ENCODE measurements around the gene ETV3. TPM values are rescaled to one million over a fixed set of nuclear protein-coding genes. Genes with fewer than 3 reads are reported as not detected.

Gene ETV3
- total and polyA plus RNA-seq, 2 donors (not counting 1 experiment from before 2014, with no cell fraction given): 9.9 to 11.4 TPM

DNA sequence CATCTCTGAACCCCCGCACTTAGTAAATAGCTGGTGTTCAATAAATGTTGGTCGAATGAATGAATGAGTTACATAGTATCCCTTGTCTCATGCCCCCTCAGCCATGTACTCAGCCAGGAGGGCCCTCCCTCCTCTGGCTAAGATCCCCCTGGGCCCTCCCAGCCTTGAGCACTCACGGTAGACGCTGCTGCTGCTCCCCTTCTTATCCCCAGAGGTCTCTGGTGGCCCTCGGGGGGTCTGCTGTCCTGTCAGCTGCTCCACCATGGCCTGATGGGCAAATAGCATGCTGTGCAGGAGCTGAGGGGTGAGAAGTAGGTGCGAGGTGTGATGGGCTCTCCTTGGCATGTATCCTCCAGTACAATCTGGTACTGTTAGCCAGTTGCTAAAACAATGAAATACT, 40.5 kb downstream of the ETV3 start:
- Histone ChIP-seq H3K4me3 (replicated peaks in 1 of 4; ENCODE audit: control extremely low read depth in 1 of 4, insufficient read depth in 1 of 4, low read depth in 3 of 4, low read length in 4 of 4) (no peak overlapping the region), H2AFZ (ENCODE audit: low read length) (no peak overlapping the region), H3K27me3 (ENCODE audit: control insufficient read depth, insufficient read depth, low read length) (no peaks in the 10 kb centered on the region), H3K4me1 (ENCODE audit: control insufficient read depth, extremely low read depth, insufficient read depth, low read length) (no peaks in the 10 kb centered on the region), H3K27ac (ENCODE audit: insufficient read depth, low read length) (no peak overlapping the region), H3K9me3 (ENCODE audit: control insufficient read depth, insufficient read depth, low read depth, low read length) (no peaks in the 10 kb centered on the region), H3K36me3 (ENCODE audit: control insufficient read depth, insufficient read depth, low read length) (no peaks in the 10 kb centered on the region), H3K79me2 (ENCODE audit: control insufficient read depth, insufficient read depth, low read length) (no peaks in the 10 kb centered on the region), H3K9ac (ENCODE audit: insufficient read depth, low read length) (no peak overlapping the region), H3K4me2 (ENCODE audit: extremely low read depth, insufficient read depth, low read length) (no peak overlapping the region), H4K20me1 (ENCODE audit: control insufficient read depth, extremely low read depth, insufficient read depth, low read length) (no peaks in the 10 kb centered on the region)
- no peak for DNase-seq (ENCODE audit: low read depth in 2 of 2)
- TF ChIP-seq EZH2 (IDR thresholded peaks at IDR 0.05; ENCODE audit: low read length, missing control alignments): no peak
- TF ChIP-seq, protein P1, sequence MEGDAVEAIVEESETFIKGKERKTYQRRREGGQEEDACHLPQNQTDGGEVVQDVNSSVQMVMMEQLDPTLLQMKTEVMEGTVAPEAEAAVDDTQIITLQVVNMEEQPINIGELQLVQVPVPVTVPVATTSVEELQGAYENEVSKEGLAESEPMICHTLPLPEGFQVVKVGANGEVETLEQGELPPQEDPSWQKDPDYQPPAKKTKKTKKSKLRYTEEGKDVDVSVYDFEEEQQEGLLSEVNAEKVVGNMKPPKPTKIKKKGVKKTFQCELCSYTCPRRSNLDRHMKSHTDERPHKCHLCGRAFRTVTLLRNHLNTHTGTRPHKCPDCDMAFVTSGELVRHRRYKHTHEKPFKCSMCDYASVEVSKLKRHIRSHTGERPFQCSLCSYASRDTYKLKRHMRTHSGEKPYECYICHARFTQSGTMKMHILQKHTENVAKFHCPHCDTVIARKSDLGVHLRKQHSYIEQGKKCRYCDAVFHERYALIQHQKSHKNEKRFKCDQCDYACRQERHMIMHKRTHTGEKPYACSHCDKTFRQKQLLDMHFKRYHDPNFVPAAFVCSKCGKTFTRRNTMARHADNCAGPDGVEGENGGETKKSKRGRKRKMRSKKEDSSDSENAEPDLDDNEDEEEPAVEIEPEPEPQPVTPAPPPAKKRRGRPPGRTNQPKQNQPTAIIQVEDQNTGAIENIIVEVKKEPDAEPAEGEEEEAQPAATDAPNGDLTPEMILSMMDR (conservative IDR thresholded peaks at IDR 0.05 in 1 of 2, IDR thresholded peaks at IDR 0.05 in 1 of 2; ENCODE audit: low read depth in 1 of 2, low read length in 2 of 2): no peak

DNA sequence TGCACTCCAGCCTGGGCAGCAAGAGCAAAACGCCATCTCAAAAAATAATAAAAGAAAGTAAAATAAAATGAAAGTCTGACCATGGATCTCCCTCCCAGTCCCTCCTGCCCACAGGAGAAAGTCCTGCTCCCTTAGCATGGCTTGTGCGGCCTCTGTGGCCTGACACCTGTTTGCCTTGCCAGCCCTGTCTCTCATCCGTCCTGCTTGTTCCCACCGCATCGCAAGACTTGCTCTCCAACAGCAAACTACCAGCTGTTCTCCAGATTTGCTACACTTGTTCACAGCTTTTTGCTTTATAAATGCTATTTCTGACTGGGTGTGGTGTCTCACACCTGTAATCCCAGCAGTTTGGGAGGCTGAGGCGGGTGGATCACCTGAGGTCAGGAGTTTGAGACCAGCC, 41.3 kb downstream of the ETV3 start:
- DNase-seq (ENCODE audit: low read depth in 2 of 2): no peak
- no peaks in the 10 kb centered on the region for H4K20me1 ChIP-seq (ENCODE audit: control insufficient read depth, extremely low read depth, insufficient read depth, low read length)
- no peak for TF ChIP-seq EZH2 (IDR thresholded peaks at IDR 0.05; ENCODE audit: low read length, missing control alignments)
- TF ChIP-seq, protein P1 (conservative IDR thresholded peaks at IDR 0.05 in 1 of 2, IDR thresholded peaks at IDR 0.05 in 1 of 2; ENCODE audit: low read depth in 1 of 2, low read length in 2 of 2): no peak
- H3K4me2 ChIP-seq (ENCODE audit: extremely low read depth, insufficient read depth, low read length): no peak overlapping the region
- H3K4me1 ChIP-seq (ENCODE audit: control insufficient read depth, extremely low read depth, insufficient read depth, low read length): no peaks in the 10 kb centered on the region
- no peak overlapping the region for H3K9ac ChIP-seq (ENCODE audit: insufficient read depth, low read length)
- no peaks in the 10 kb centered on the region for H3K9me3 ChIP-seq (ENCODE audit: control insufficient read depth, insufficient read depth, low read depth, low read length)
- H3K36me3 ChIP-seq (ENCODE audit: control insufficient read depth, insufficient read depth, low read length): no peaks in the 10 kb centered on the region
- no peak overlapping the region for H3K4me3 ChIP-seq (replicated peaks in 1 of 4; ENCODE audit: control extremely low read depth in 1 of 4, insufficient read depth in 1 of 4, low read depth in 3 of 4, low read length in 4 of 4)
- no peak overlapping the region for H3K27ac ChIP-seq (ENCODE audit: insufficient read depth, low read length)
- no peaks in the 10 kb centered on the region for H3K79me2 ChIP-seq (ENCODE audit: control insufficient read depth, insufficient read depth, low read length)
- peaks cover 2% of the 10 kb centered on the region for H3K27me3 ChIP-seq (ENCODE audit: control insufficient read depth, insufficient read depth, low read length)
- no peak overlapping the region for H2AFZ ChIP-seq (ENCODE audit: low read length)

DNA sequence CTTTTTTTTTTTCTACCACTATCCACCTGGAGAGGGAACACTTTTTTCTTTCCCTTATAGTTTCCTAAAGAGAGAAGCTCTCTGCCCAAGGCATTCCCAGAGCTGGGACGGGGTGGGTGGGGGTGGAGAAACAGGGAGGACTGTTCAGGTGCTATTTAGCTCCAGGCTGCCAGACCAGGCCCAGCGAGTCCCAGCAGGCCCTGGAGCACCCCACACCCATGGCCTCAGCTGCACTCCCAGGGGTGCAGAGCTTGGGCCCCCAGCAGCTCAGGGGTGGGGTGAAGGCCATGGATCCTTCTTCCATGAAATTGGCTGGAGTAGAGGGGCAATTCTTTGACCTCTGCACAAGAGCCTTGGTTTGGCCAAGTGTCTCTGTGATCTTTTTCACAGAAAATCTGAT, 42.6 kb downstream of the ETV3 start:
- no peak overlapping the region for H3K27ac ChIP-seq (ENCODE audit: insufficient read depth, low read length)
- H3K4me3 ChIP-seq (replicated peaks in 1 of 4; ENCODE audit: control extremely low read depth in 1 of 4, insufficient read depth in 1 of 4, low read depth in 3 of 4, low read length in 4 of 4): no peak overlapping the region
- H3K4me2 ChIP-seq (ENCODE audit: extremely low read depth, insufficient read depth, low read length): no peak overlapping the region
- no peaks in the 10 kb centered on the region for H3K36me3 ChIP-seq (ENCODE audit: control insufficient read depth, insufficient read depth, low read length)
- H3K9me3 ChIP-seq (ENCODE audit: control insufficient read depth, insufficient read depth, low read depth, low read length): no peaks in the 10 kb centered on the region
- TF ChIP-seq, protein P1 (conservative IDR thresholded peaks at IDR 0.05 in 1 of 2, IDR thresholded peaks at IDR 0.05 in 1 of 2; ENCODE audit: low read depth in 1 of 2, low read length in 2 of 2): no peak
- no peak for TF ChIP-seq EZH2 (IDR thresholded peaks at IDR 0.05; ENCODE audit: low read length, missing control alignments)
- H2AFZ ChIP-seq (ENCODE audit: low read length): no peak overlapping the region
- no peaks in the 10 kb centered on the region for H4K20me1 ChIP-seq (ENCODE audit: control insufficient read depth, extremely low read depth, insufficient read depth, low read length)
- H3K79me2 ChIP-seq (ENCODE audit: control insufficient read depth, insufficient read depth, low read length): no peaks in the 10 kb centered on the region
- no peaks in the 10 kb centered on the region for H3K4me1 ChIP-seq (ENCODE audit: control insufficient read depth, extremely low read depth, insufficient read depth, low read length)
- no peak for DNase-seq (ENCODE audit: low read depth in 2 of 2)
- peaks cover 2% of the 10 kb centered on the region for H3K27me3 ChIP-seq (ENCODE audit: control insufficient read depth, insufficient read depth, low read length)
- no peak overlapping the region for H3K9ac ChIP-seq (ENCODE audit: insufficient read depth, low read length)
